ENCODE data around the gene SORCS2.

- TF ChIP-seq EGR1 (IDR thresholded peaks at IDR 0.05) (no peak), CREB1 (IDR thresholded peaks at IDR 0.05; ENCODE audit: low read depth) (no peak), REST (IDR thresholded peaks at IDR 0.05; ENCODE audit: low read depth) (no peak), YY1 (IDR thresholded peaks at IDR 0.05; ENCODE audit: low read depth) (no peak), RAD21 (IDR thresholded peaks at IDR 0.05; ENCODE audit: low read depth) (no peak), TCF12 (IDR thresholded peaks at IDR 0.05; ENCODE audit: low read depth) (no peak), TEAD4 (IDR thresholded peaks at IDR 0.05) (no peak), CEBPB (IDR thresholded peaks at IDR 0.05) (no peak), MAX (IDR thresholded peaks at IDR 0.05) (no peak), TAF1 (IDR thresholded peaks at IDR 0.05; ENCODE audit: low read depth) (no peak)
Measured at GRCh38 chr4:7625071-7625470, 432.7 kb downstream of the SORCS2 start.

All from Ishikawa (cell line).